Urinary bladder (tissue), 2 donors: Measurements from ENCODE around the gene SCGB2A2. TPM values are rescaled to one million over a fixed set of nuclear protein-coding genes. Genes with fewer than 3 reads are reported as not detected.

Experiments used
- polyA plus RNA-seq: library from polyadenylated mRNA; stranded (reverse); fragments of 200-250 nt; gene quantifications from one replicate; pipeline ENCODE4 v1.2.3, GENCODE V29; 2013
- total RNA-seq: library from RNA; depleted of rRNA; stranded (reverse); fragments of >200 nt; gene quantifications from one replicate; pipeline ENCODE4 v1.2.3, GENCODE V29; 2014
- donor health status: healthy.

SCGB2A2 gene
- total and polyA plus RNA-seq, 2 donors: not detected

Other genes starting within 250 kb of the SCGB2A2 start
- gene INCENP, start 146.1 kb upstream of the SCGB2A2 start, total RNA-seq: 11.1 TPM
- gene INCENP, start 146.1 kb upstream of the SCGB2A2 start, polyA plus RNA-seq: 9.8 TPM
- not detected for gene SCGB1D1, start 79.9 kb upstream of the SCGB2A2 start, total RNA-seq
- not detected for gene SCGB1D1, start 79.9 kb upstream of the SCGB2A2 start, polyA plus RNA-seq
- gene SCGB2A1, start 61.5 kb upstream of the SCGB2A2 start, total RNA-seq: not detected
- gene SCGB2A1, start 61.5 kb upstream of the SCGB2A2 start, polyA plus RNA-seq: not detected
- not detected for gene SCGB1D2, start 27.9 kb upstream of the SCGB2A2 start, total RNA-seq
- not detected for gene SCGB1D2, start 27.9 kb upstream of the SCGB2A2 start, polyA plus RNA-seq
- gene SCGB1D4, start 28.9 kb downstream of the SCGB2A2 start, total RNA-seq: not detected
- gene SCGB1D4, start 28.9 kb downstream of the SCGB2A2 start, polyA plus RNA-seq: not detected
- gene ASRGL1, start 67.3 kb downstream of the SCGB2A2 start, total RNA-seq: 5.1 TPM
- gene ASRGL1, start 67.3 kb downstream of the SCGB2A2 start, polyA plus RNA-seq: 7.0 TPM
- 9.5 TPM for gene SCGB1A1, start 148.9 kb downstream of the SCGB2A2 start, total RNA-seq
- not detected for gene SCGB1A1, start 148.9 kb downstream of the SCGB2A2 start, polyA plus RNA-seq